ENCODE measurements around the gene KIFC3.

KIFC3 gene

GRCh38 chr16:57711993-57712392, 90.3 kb downstream of the KIFC3 start:
- no peak for DNase-seq

DNA sequence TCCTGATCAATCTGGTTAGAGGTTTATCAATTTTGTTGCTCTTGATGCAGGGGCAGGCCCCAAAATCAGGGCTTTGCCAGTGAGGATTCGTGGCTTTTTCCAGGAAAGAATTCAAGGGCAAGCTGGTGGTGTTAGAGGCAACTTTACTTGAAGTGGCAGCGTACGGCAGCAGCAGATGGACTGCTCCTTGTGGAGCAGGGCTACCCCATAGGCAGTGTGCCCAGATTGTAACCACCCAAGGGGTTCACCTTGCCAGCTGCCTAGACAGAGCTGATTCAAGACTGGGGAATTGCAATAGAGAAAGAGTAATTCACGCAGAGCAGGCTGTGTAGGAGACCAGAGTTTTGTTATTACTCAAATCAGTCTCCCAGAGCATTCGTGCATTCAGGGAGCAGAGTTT, 90.9 kb downstream of the KIFC3 start:
- no peak for DNase-seq

DNA sequence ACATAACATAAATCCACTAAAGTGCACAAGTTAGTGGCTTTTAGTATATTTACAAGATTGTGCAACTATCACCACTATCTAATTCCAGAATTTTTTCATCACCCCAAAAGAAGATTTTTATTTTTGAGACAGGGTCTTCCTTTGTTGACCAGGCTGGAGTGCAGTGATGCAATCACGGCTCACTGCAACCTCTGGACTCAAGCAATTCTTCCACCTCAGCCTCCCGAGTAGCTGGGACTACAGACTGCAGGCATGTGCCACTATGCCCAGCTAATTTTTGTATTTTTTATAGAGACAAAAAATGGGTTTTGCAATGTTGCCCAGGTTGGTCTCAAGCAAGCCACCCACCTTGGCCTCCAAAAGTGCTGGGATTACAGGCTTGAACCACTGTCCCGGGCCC, 92.6 kb downstream of the KIFC3 start:
- no peak for DNase-seq

Data from NCI-H2081 treated with DMSO at 0.1 percent for 48 hours (cell line).